Trophoblast cell (in vitro differentiated cells and primary cell): ENCODE results near the gene LRRC18.

ENCODE experiments used
- DNase-seq, 2 donors: peaks; one replicate each; pipeline ENCODE4 v3.0.0-alpha.2; 2016
- H2AFZ ChIP-seq: 2 replicates; pipeline ENCODE4 v1.6.1; 2013; ENCODE audit warnings: low read length, moderate library complexity, mild to moderate bottlenecking; ENCODE audit not compliant: insufficient read depth, poor library complexity
- H2AK5ac ChIP-seq: 2 replicates; pipeline ENCODE4 v1.6.1; 2013; ENCODE audit warnings: mild to moderate bottlenecking, low read length
- H2BK120ac ChIP-seq: 2 replicates; pipeline ENCODE4 v1.6.1; 2013; ENCODE audit warnings: low read length, mild to moderate bottlenecking, moderate library complexity; ENCODE audit not compliant: insufficient read depth, poor library complexity
- H2BK12ac ChIP-seq: 2 replicates; pipeline ENCODE4 v1.6.1; 2013; ENCODE audit warnings: mild to moderate bottlenecking, low read length, moderate library complexity
- H2BK5ac ChIP-seq: 2 replicates; pipeline ENCODE4 v1.6.1; 2013; ENCODE audit warnings: low read length, low read depth, moderate library complexity, mild to moderate bottlenecking; ENCODE audit not compliant: poor library complexity
- H3K14ac ChIP-seq: 2 replicates; pipeline ENCODE4 v1.6.1; 2013; ENCODE audit warnings: mild to moderate bottlenecking, low read length
- H3K18ac ChIP-seq: 2 replicates; pipeline ENCODE4 v1.6.1; 2013; ENCODE audit warnings: mild to moderate bottlenecking, low read length
- H3K23ac ChIP-seq: 2 replicates; pipeline ENCODE4 v1.6.1; 2013; ENCODE audit warnings: low read length
- H3K27ac ChIP-seq: 2 replicates; pipeline ENCODE4 v1.5.1; 2013; ENCODE audit warnings: low read depth, mild to moderate bottlenecking, inconsistent platforms, low read length, moderate library complexity
- H3K27me3 ChIP-seq: 2 replicates; pipeline ENCODE4 v1.6.1; 2013; ENCODE audit warnings: inconsistent platforms, mild to moderate bottlenecking, low read length, moderate library complexity; ENCODE audit not compliant: insufficient read depth
- H3K36me3 ChIP-seq, 2 experiments: 1 replicate in 1 of 2; 2 replicates in 1 of 2; pipeline ENCODE4 v1.6.1; 2013; ENCODE audit warnings: low read length in 2 of 2, mild to moderate bottlenecking in 2 of 2, moderate library complexity in 1 of 2; ENCODE audit not compliant: insufficient read depth in 2 of 2, control insufficient read depth in 1 of 2
- H3K4ac ChIP-seq: 2 replicates; pipeline ENCODE4 v1.6.1; 2013; ENCODE audit warnings: low read depth, mild to moderate bottlenecking, low read length, moderate library complexity
- H3K4me1 ChIP-seq, 2 experiments: 1 replicate in 1 of 2; 2 replicates in 1 of 2; pipeline ENCODE4 v1.6.1; 2013; ENCODE audit warnings: low read length in 2 of 2, mild to moderate bottlenecking in 2 of 2, moderate library complexity in 1 of 2; ENCODE audit not compliant: insufficient read depth in 2 of 2, control insufficient read depth in 1 of 2
- H3K4me2 ChIP-seq: 2 replicates; pipeline ENCODE4 v1.6.1; 2013; ENCODE audit warnings: inconsistent platforms, mild to moderate bottlenecking, low read length, moderate library complexity
- H3K4me3 ChIP-seq: 2 replicates; pipeline ENCODE4 v1.5.1; 2013; ENCODE audit warnings: mild to moderate bottlenecking, low read depth, low read length, inconsistent platforms
- H3K79me1 ChIP-seq: one replicate; pipeline ENCODE4 v1.6.1; 2013; ENCODE audit warnings: low read length
- H3K79me2 ChIP-seq: 2 replicates; pipeline ENCODE4 v1.6.1; 2013; ENCODE audit warnings: low read length, mild to moderate bottlenecking; ENCODE audit not compliant: control insufficient read depth, insufficient read depth, poor library complexity
- H3K9ac ChIP-seq: 2 replicates; pipeline ENCODE4 v1.6.1; 2013; ENCODE audit warnings: mild to moderate bottlenecking, low read length
- H3K9me3 ChIP-seq: 2 replicates; pipeline ENCODE4 v1.6.1; 2013; ENCODE audit warnings: low read depth, mild to moderate bottlenecking, control low read depth, inconsistent platforms, low read length; ENCODE audit not compliant: insufficient read depth
- H4K12ac ChIP-seq: 2 replicates; pipeline ENCODE4 v1.6.1; 2013; ENCODE audit warnings: low read depth, mild to moderate bottlenecking, low read length, moderate library complexity
- H4K8ac ChIP-seq: 2 replicates; pipeline ENCODE4 v1.6.1; 2013; ENCODE audit warnings: low read depth, mild to moderate bottlenecking, low read length, moderate library complexity
- H4K91ac ChIP-seq: one replicate; pipeline ENCODE4 v1.6.1; 2013; ENCODE audit warnings: low read depth, mild to moderate bottlenecking, low read length, moderate library complexity
- WGBS: extraction: QIAGEN DNeasy Blood & Tissue Kit; methylation state at CpG from one replicate; pipeline ENCODE4 v1.1.7; 2013; ENCODE audit warnings: missing lambda C conversion rate; ENCODE audit not compliant: insufficient read length, insufficient coverage; ENCODE audit errors: extremely low coverage; 5-methylcytosine and 5-hydroxymethylcytosine counted together

LRRC18 gene

DNA sequence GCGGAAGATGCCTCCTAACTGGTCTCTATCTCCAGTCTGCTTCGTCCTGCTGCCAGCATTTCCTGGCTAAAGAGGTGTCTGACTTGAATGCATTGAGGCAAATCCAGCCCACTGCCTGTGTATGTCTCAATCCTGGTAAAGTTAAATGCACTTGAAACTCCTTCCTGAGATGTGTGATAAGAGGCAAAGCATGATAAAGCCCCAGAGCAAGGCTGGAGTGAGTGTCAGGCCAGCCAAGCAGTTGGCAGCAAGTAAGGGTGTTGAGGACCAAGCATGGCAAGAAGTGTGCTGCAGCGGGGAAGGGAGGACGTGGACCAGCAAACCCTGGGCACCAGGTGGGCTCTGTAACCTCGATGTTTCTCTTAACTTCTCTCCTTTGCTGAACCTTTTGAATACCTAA, 29.1 kb downstream of the LRRC18 start:
- H3K4me2 ChIP-seq: no peak overlapping the region

DNA sequence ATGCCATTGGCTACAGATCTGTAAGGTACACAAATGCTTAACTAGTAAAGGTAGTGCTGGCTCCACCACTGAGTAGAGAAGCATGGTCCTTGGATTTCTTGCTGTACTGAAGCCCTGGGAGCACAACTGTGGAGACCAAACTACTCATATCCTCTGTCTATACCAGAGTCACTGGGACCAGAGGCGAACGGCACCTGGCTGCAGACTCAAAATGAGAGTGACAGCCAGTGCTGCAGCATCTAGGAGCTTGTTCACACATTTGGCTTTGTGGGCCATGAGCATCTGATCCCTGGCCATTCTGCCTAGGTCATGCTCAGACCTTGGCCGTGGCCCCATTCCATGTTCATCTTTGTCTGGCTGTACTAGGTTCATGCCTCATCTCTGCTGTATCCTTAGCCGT, 31.9 kb downstream of the LRRC18 start:
- Histone ChIP-seq H3K23ac (no peak overlapping the region), H3K4me2 (no peak overlapping the region), H2AK5ac (no peak overlapping the region), H3K27ac (no peak overlapping the region), H3K4ac (no peak overlapping the region), H3K18ac (no peak overlapping the region), H3K4me3 (no peak overlapping the region), H4K8ac (no peak overlapping the region), H3K9ac (no peak overlapping the region), H3K27me3 (no peaks in the 10 kb centered on the region), H2BK12ac (no peak overlapping the region), H3K36me3 (no peaks in the 10 kb centered on the region), H3K14ac (no peak overlapping the region), H4K12ac (no peak overlapping the region), H3K9me3 (no peaks in the 10 kb centered on the region), H2BK5ac (no peak overlapping the region), H2AFZ (no peak overlapping the region), H4K91ac (no peak overlapping the region), H3K79me1 (no peaks in the 10 kb centered on the region), H3K4me1 (no peaks in the 10 kb centered on the region), H2BK120ac (no peak overlapping the region), H3K79me2 (no peaks in the 10 kb centered on the region)
- no CpG with 5 or more reads among the region's 4 CpGs for WGBS
- no peak for DNase-seq

More for the DNA sequence above, 29.1 kb downstream of the LRRC18 start:
- no peaks in the 10 kb centered on the region for H3K79me2 ChIP-seq
- H2BK5ac ChIP-seq: no peak overlapping the region
- no peak overlapping the region for H3K27ac ChIP-seq
- no peak overlapping the region for H2BK12ac ChIP-seq
- peak; percentile 11 to 40 for DNase-seq
- H3K4me3 ChIP-seq: no peak overlapping the region
- H3K14ac ChIP-seq: no peak overlapping the region
- no peaks in the 10 kb centered on the region for H3K9me3 ChIP-seq
- no CpG with 5 or more reads among the region's 5 CpGs for WGBS
- H3K4ac ChIP-seq: no peak overlapping the region
- H3K18ac ChIP-seq: no peak overlapping the region
- H4K12ac ChIP-seq: no peak overlapping the region
- H3K79me1 ChIP-seq: no peaks in the 10 kb centered on the region
- no peaks in the 10 kb centered on the region for H3K4me1 ChIP-seq
- no peak overlapping the region for H3K9ac ChIP-seq
- no peak overlapping the region for H3K23ac ChIP-seq
- no peaks in the 10 kb centered on the region for H3K36me3 ChIP-seq
- no peak overlapping the region for H2AK5ac ChIP-seq
- no peaks in the 10 kb centered on the region for H3K27me3 ChIP-seq
- no peak overlapping the region for H2BK120ac ChIP-seq
- no peak overlapping the region for H4K91ac ChIP-seq
- H4K8ac ChIP-seq: no peak overlapping the region
- no peak overlapping the region for H2AFZ ChIP-seq

DNA sequence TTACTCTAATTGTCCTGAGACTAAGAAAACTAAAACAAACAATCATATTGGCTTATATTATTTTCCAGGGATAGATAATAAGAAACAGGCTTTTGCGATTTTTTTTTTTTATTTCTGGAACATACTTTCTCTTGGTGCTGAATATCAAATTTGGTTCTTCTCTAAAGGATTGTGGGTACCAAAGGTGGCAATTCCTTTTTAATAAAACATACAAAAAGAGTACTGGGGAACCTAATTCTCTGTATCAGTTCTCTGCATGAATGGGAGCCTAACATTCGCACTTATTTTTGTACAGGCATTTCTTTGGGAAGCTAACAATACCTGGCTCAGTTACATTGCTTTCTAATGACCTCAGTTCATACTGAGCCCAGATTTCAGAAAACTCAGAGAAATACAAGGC, 32.8 kb downstream of the LRRC18 start:
- Histone ChIP-seq H3K18ac (no peak overlapping the region), H4K8ac (no peak overlapping the region), H4K12ac (no peak overlapping the region), H4K91ac (no peak overlapping the region), H3K27me3 (no peaks in the 10 kb centered on the region), H2BK5ac (no peak overlapping the region), H2BK120ac (no peak overlapping the region), H2AFZ (no peak overlapping the region), H2BK12ac (no peak overlapping the region), H3K14ac (no peak overlapping the region), H2AK5ac (no peak overlapping the region), H3K23ac (no peak overlapping the region), H3K79me2 (no peaks in the 10 kb centered on the region), H3K36me3 (no peaks in the 10 kb centered on the region), H3K79me1 (no peaks in the 10 kb centered on the region), H3K9me3 (no peaks in the 10 kb centered on the region), H3K4me3 (no peak overlapping the region), H3K4ac (no peak overlapping the region), H3K9ac (no peak overlapping the region), H3K4me2 (no peak overlapping the region), H3K4me1 (no peaks in the 10 kb centered on the region), H3K27ac (no peak overlapping the region)
- WGBS: no CpG with 5 or more reads among the region's 2 CpGs
- DNase-seq: no peak

DNA sequence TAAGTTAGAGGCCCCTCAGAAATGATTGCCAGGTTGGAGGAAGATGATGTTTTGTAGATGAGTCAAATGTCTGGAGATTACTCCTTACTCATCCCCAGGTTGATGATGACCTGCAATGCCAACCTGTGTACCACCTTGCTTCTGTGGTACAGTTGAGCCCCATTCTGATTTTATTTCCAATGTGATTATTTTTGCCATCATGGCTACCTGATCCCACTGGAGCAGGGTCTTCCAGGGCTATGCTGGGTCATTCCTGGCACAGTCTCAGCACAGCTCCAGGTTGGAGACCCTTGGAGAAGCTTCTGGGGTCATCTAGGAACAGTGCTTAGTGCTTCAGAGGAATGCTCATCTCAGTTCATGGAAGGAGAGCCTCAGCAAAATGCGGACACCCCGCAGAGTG, 34.3 kb downstream of the LRRC18 start:
- Histone ChIP-seq H4K12ac (no peak overlapping the region), H3K36me3 (no peaks in the 10 kb centered on the region), H3K14ac (no peak overlapping the region), H3K9me3 (peaks cover 2% of the 10 kb centered on the region), H4K91ac (no peak overlapping the region), H3K79me1 (no peaks in the 10 kb centered on the region), H3K4me3 (no peak overlapping the region), H4K8ac (no peak overlapping the region), H2BK5ac (no peak overlapping the region), H2BK12ac (no peak overlapping the region), H3K79me2 (no peaks in the 10 kb centered on the region), H3K27ac (no peak overlapping the region), H3K4me1 (no peaks in the 10 kb centered on the region), H3K18ac (no peak overlapping the region), H2BK120ac (no peak overlapping the region), H3K27me3 (no peaks in the 10 kb centered on the region), H3K4me2 (no peak overlapping the region), H2AK5ac (no peak overlapping the region), H2AFZ (no peak overlapping the region), H3K9ac (no peak overlapping the region), H3K23ac (no peak overlapping the region), H3K4ac (no peak overlapping the region)
- DNase-seq: no peak
- no CpG with 5 or more reads among the region's 2 CpGs for WGBS
